ENCODE results near the gene ZNF516.
"Not testable (repeated sequence)": the region's sequence is repeated elsewhere in the genome, so short reads cannot be mapped to it uniquely, and the experiment has no call there.

ZNF516 gene

GRCh38 chr18:76490670-76491472, 4.2 kb downstream of the ZNF516 start:
- no peak for DNase-seq

- DNase-seq = no peak
Measured at GRCh38 chr18:76490033-76490432, 5.0 kb downstream of the ZNF516 start.

- no peak for DNase-seq
Measured at GRCh38 chr18:76489081-76489480, 6.0 kb downstream of the ZNF516 start.

- DNase-seq = no peak
Measured at GRCh38 chr18:76488190-76488589, 6.9 kb downstream of the ZNF516 start.

- DNase-seq = no peak
Measured at GRCh38 chr18:76487782-76488181, 7.3 kb downstream of the ZNF516 start.

- no peak for DNase-seq
Measured at GRCh38 chr18:76487070-76487469, 8.0 kb downstream of the ZNF516 start.

GRCh38 chr18:76486574-76486973, 8.5 kb downstream of the ZNF516 start:
- no peak for DNase-seq

GRCh38 chr18:76486038-76486437, 9.0 kb downstream of the ZNF516 start:
- DNase-seq = no peak

GRCh38 chr18:76484749-76485387, 10.2 kb downstream of the ZNF516 start:
- DNase-seq = no peak

- DNase-seq = no peak
Measured at GRCh38 chr18:76483780-76484179, 11.3 kb downstream of the ZNF516 start.

- no peak for DNase-seq
Measured at GRCh38 chr18:76482971-76483691, 11.9 kb downstream of the ZNF516 start.

GRCh38 chr18:76482267-76482666, 12.8 kb downstream of the ZNF516 start:
- DNase-seq = no peak

GRCh38 chr18:76480913-76481312, 14.1 kb downstream of the ZNF516 start:
- DNase-seq = no peak

- DNase-seq = no peak
Measured at GRCh38 chr18:76479351-76480238, 15.4 kb downstream of the ZNF516 start.

- no peak for DNase-seq
Measured at GRCh38 chr18:76476665-76477561, 18.1 kb downstream of the ZNF516 start.

GRCh38 chr18:76475450-76476194, 19.4 kb downstream of the ZNF516 start:
- DNase-seq = no peak

GRCh38 chr18:76474824-76475223, 20.2 kb downstream of the ZNF516 start:
- no peak for DNase-seq

GRCh38 chr18:76473521-76473920, 21.5 kb downstream of the ZNF516 start:
- not testable (repeated sequence) for DNase-seq

GRCh38 chr18:76472829-76473228, 22.2 kb downstream of the ZNF516 start:
- no peak for DNase-seq

- DNase-seq = no peak
Measured at GRCh38 chr18:76471593-76471992, 23.4 kb downstream of the ZNF516 start.

All from NCI-H1694 treated with DMSO at 0.1 percent for 48 hours (cell line).